NCI-H69 (cell line): ENCODE data around the gene ATP1A2.

Experiments used
- DNase-seq: peaks from one replicate; lab custom pipeline; 2025; lab: John Stamatoyannopoulos, UW

Gene ATP1A2

DNA sequence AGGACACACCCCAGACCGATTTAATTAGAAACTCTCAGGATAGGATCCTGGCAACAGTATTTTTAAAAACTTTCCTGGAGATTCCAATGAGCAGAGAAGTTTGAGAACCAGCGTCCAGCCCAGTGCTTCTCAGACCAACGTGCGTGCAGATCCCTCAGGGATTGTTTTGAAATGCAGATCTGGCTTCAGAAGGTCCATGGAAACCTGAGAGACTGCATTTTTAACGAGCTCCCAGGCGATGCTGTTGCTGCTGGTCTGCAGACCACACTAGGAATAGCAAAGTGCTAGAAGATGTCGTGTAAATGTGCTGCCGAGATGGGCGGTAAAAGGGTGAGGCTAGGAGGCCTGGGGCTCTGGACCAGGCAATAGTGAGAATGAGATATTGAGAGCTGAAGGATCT is 56.4 kb downstream of the ATP1A2 start:
- DNase-seq, result no peak

DNA sequence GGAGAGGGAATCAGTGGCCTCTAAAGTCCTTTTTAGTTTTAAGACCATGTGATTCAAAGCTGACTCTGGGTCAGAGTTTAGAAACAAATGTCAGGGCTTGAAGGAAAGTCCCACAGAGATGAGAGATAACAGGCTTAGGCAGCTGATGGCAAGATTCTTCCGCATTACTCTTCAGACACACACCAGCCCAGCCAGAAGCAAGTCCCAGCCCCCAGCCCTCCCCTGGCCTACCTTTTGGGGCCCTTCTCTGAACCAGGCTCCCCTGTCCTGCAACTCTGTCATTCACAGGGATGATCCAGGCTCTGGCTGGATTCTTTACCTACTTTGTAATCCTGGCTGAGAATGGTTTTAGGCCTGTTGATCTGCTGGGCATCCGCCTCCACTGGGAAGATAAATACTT is 61.7 kb downstream of the ATP1A2 start:
- no peak for DNase-seq

DNA sequence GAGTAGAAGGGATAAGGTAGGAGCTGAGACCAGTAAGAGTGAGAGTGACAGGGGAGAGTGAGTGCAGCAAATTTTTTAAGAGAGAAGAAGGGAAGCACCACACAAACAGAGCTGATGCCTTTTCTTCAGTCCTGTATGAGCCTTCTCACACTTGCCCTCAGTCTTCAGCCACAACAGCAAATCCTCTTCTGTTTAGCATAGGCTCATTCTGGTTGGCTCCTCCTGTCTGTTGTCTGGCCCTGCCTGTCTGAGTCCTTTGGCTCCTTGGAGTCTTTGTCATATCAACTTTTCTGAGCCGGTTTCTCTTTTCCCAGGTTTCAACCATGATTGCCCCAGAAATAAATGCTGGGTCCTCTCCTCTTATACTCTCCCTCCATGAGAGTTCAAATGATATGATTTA is 62.1 kb downstream of the ATP1A2 start:
- no peak for DNase-seq

DNA sequence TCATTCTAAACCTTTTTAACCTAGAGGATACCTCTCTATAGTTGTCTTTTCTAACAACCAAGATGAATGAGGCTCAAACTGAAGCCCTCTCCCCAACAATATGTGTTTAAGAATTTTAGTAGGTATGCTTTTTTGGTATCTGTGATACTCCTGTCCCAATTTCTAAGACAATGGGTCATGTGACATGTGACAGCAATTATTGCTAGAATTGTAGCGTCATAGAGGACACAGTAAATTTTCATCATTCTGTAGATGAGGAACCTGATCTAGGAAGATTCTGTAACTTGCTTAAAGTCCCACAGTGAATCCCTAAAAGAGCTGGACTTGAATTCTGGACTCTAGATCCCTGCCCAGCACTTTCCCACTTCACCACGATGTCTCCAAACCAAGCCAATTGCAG is 63.2 kb downstream of the ATP1A2 start:
- no peak for DNase-seq

DNA sequence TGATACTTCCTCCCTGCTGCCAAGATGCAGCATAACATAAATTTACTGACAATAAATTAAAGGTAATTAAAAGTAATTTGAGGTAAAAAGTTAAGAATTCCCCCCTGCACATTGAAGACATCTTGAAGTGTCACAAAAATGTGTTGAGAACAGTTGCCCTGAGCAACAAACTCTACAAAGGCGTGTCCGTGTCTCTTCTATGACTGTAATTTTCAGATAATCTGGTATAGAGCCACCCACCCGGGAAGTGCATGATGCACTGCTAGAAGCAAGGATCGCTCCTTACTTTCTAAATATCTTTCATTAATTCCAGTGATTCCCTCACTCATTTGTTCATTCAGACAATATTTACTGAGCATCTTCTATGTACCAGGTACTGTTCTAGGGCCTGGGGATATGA is 63.8 kb downstream of the ATP1A2 start:
- DNase-seq, result no peak

DNA sequence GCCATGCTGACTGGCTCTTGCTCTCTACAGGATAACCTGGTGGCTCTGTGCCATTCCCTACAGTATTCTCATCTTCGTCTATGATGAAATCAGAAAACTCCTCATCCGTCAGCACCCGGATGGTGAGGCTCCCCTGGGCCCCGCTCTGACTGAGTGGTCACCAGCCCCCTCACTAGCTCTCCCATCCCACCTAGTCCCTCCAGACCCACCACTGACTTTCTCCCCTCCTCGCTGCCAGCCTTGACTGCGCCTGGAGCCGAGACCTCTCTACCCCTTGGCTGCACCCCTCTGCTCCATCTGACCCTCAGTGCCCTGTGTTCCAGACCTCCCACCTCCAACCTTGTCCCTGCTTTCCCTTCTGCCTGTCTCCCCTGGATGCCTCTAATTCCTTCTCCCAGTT is 70.7 kb downstream of the ATP1A2 start:
- DNase-seq, result no peak

DNA sequence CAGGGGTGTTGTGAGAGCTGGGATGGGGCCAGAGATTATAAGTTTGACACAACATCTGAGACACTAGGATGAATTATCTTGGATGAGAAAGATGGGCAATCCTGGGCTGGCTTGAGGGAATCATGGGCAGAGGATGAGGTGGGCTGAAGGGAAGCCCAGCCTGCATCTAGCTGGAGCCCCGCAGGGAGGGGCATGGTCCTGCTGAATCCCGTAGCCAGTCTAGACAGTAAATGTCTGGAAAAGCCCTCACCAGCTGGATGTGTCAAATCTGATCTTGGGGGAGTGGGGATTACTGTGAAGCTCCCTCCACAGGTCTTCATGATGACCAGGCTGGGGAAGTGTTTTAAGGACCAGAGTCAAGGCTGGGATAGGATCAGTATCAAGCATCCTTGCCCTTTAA is 71.2 kb downstream of the ATP1A2 start:
- no peak for DNase-seq

DNA sequence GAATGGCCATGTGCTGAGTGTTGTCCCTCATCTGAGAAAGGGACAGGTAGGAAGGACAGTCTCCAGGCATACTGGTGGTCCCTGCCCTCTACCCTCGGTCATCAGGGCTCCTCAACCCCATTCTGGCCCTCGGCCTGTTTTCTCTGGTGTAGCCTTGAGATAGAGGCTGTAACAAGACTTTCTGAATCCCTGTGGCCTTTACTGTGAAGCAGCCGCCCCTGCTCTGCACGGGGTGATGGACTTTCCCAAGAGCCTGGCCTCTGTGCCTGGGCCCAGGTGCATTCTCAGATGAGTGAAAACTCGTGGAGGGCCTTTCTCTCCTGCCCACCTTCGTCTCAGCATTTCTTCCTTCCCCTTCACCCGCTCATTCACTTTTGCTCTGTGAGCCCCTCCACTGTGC is 71.8 kb downstream of the ATP1A2 start:
- DNase-seq, result no peak

DNA sequence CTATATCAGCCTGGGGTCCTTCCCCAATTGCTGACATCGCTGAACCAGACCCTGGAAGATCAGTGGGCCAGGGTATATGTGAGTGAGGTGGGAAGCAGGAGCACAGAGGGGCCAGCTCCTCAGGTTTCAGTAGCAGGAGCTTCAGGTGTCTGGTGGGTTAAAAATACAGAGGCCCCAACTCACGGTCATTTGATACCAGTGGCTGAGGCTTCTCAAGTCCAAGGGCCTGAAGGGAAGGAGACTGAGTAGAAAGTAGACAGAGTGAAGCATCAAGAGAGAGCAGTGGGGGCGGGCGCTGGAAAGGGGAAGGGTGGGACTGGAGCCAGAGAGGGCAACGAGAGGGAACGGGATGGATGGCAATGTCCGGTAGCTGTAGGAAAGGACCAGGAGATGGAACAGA is 72.8 kb downstream of the ATP1A2 start:
- DNase-seq, result no peak

DNA sequence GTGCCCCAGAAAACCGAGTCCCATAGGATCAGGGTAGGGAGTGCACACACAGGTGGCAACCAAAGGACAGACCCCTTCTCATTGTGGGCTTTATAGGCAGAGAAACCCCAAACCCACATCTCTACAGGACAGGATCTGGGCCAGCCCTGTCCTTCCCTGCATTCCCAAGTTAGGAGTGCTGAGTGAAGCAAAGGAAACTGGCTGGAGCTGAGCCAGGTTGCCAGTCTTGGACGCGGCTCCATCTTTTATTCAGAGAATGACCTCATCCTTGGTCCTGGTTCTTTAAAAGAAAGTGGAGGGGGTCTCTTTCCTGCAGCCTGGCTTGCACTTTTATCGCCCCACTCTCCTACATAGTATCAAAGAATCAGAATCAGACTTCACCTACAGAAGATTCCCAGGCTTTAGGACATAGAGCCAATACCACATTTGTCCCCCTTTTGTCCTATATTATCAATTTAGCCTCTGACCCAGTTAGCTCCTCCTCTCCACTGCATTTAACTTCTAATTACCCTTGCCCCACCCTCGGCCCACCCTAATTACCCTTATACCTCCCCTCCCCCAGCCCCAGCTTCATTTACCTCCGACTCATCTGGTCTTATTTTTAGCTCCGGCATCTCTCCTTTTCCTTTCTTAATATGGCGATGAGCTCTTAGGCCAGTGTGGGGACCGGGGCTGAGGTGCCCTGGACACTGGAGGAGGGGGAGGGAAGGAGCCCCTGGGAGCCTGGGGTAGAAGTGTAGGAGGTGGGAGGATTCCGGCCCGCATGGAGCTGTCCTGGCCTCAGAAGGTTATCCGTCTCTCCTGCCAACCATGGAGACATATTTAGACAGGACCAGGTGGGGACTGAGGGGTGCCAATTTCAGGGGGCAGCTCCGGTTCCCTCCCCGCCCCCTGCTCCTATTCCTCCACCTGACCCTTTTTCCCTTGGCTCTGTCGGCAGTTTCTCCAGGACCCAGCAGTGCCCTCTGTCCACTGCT is 74.4 kb downstream of the ATP1A2 start, which contains the start of gene CASQ1:
Gene CASQ1, plus strand, starts transcription at position 927 of the 977 bp plus-strand sequence. CDS start 177 bp downstream, outside the sequence.
- peak; percentile 80 for DNase-seq

DNA sequence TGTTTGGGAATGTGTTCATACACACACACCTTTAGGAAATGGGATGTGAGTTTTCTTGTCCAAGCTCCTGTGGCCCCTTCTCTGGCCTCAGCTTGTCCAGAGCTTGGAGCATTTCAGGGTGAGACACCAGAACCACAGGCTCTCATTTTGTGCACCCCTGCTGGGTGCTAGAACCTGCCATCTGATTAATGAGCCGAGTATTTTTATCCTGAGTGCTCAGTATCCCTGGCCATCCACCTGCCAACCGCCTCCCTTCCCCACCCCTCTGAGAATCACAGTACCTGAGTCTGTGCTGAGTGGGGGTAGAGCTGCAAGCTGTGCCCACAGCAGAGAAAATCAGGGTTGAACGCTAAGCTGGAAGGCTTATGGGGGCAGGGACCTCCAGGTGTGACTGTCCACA is 76.2 kb downstream of the ATP1A2 start:
- peak; percentile 34 for DNase-seq

DNA sequence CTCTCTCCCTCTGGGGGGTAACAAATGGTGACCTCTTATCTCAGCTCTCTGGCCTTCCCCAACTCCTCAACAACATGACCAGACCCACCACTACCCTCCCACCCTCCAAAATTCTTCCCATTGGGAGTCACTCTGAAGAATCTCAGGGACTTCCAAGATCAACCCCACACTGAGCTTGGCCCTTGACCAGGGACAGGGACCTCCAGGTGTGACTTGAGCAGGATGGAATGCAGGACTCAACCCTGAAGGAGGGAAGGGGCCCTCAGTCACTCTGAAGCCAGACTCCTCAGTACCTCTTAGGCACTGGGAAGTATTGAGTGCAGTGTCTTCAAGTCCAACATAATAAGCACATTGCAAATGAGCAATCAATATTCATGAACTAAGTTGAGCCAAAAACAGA is 76.7 kb downstream of the ATP1A2 start:
- DNase-seq, result no peak
